ENCODE data around the gene KHDC4.

DNA sequence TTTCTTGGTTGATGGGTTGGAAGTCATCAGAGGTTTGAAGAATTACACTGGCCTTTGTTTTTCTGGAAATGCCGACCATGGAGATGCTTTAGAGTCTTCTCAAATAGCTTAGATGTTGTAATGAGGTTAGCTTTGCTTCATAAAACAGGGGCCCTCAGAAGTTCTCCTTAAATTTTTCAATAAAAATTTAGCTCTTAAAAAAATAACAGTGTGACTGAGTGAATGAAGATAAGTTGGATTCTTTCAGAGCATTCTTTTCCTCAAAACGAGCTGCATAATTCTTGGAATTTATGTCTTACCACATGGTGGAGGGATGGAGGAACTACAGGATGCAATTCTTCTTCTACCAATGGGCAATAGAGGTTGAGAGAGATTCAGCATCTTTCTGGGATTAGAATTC lies 51.4 kb downstream of the KHDC4 start:
- TF ChIP-seq, protein P1, sequence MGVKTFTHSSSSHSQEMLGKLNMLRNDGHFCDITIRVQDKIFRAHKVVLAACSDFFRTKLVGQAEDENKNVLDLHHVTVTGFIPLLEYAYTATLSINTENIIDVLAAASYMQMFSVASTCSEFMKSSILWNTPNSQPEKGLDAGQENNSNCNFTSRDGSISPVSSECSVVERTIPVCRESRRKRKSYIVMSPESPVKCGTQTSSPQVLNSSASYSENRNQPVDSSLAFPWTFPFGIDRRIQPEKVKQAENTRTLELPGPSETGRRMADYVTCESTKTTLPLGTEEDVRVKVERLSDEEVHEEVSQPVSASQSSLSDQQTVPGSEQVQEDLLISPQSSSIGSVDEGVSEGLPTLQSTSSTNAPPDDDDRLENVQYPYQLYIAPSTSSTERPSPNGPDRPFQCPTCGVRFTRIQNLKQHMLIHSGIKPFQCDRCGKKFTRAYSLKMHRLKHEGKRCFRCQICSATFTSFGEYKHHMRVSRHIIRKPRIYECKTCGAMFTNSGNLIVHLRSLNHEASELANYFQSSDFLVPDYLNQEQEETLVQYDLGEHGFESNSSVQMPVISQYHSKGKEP (tag by site-specific recombination; IDR thresholded peaks at IDR 0.05) = no peak
- TF ChIP-seq, protein P2, sequence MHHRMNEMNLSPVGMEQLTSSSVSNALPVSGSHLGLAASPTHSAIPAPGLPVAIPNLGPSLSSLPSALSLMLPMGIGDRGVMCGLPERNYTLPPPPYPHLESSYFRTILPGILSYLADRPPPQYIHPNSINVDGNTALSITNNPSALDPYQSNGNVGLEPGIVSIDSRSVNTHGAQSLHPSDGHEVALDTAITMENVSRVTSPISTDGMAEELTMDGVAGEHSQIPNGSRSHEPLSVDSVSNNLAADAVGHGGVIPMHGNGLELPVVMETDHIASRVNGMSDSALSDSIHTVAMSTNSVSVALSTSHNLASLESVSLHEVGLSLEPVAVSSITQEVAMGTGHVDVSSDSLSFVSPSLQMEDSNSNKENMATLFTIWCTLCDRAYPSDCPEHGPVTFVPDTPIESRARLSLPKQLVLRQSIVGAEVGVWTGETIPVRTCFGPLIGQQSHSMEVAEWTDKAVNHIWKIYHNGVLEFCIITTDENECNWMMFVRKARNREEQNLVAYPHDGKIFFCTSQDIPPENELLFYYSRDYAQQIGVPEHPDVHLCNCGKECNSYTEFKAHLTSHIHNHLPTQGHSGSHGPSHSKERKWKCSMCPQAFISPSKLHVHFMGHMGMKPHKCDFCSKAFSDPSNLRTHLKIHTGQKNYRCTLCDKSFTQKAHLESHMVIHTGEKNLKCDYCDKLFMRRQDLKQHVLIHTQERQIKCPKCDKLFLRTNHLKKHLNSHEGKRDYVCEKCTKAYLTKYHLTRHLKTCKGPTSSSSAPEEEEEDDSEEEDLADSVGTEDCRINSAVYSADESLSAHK (tag by site-specific recombination; IDR thresholded peaks at IDR 0.05) = no peak

Measured in HEK293 (cell line).